NCI-H1105 (cell line): Measurements from ENCODE around the gene LENG8.
"Not testable (repeated sequence)": the region's sequence is repeated elsewhere in the genome, so short reads cannot be mapped to it uniquely, and the experiment has no call there.

Source experiments
- DNase-seq: peaks from one replicate; lab custom pipeline; 2025; lab: John Stamatoyannopoulos, UW

LENG8 gene

GRCh38 chr19:54444737-54445136 is 4.3 kb upstream of the LENG8 start:
- DNase-seq = no peak

DNA sequence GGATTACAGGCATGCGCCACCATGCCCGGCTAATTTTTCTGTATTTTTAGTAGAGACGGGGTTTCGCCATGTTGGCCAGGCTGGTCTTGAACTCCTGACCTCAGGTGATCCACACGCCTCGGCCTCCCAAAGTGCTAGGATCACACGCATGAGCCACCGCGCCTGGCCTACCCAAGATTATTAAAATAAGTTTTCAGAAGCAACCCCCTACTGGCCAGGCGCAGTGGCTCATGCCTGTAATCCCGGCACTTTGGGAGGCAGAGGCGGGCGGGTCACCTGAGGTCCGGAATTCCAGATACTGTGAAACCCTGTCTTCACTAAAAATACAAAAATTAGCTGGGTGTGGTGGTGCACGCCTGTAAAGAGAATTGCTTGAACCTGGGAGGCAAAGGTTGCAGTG is 2.6 kb upstream of the LENG8 start:
- DNase-seq = not testable (repeated sequence)

GRCh38 chr19:54448040-54448773 is 792 bp upstream of the LENG8 start:
- DNase-seq = no peak

DNA sequence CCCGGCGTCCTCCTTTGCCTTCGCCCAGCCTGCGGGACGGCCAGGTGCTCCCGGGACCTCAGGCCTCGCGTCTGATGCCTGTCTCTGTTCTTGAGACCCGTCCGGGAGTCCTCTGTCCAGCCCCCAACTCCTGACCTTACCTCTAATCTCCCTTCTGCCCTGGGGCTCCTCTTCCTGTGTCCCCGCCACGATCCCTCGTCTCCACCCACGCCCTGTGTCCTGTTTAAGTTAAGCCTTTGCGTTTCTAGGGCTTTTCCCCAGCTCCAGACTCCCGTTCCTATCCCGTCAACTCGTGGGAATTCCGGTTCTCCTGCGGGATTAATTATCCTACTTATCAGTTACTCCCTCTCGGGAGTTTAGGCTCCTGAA is 686 bp downstream of the LENG8 start:
- DNase-seq = no peak

DNA sequence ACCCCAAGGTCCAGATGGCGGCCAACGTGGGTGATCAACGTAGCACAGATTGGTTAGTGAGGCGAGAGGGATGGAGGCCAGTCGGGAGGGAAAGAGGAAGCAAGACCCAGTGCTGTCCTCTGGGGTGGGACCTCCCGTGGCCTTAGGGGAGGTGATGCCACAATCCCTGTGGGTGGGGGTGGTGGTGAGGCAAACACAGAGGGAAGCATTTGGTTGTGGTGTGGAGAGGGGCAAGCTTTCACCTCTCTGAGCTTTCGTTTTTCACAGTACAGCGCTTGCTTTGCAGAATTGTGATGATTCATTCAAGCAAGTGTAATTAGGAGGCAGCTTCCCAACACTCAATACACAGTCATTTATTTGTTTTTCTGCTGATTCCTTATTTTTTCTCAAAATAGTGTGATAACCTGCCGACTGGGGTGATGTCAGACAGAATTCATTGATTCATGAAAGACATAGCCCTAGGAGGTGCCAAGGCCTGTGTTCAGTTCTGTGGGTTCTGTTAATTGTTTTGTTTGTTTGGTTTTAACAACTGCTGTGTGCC is 2.4 kb downstream of the LENG8 start:
- DNase-seq = no peak

GRCh38 chr19:54451997-54452396 is 3.0 kb downstream of the LENG8 start:
- no peak for DNase-seq

DNA sequence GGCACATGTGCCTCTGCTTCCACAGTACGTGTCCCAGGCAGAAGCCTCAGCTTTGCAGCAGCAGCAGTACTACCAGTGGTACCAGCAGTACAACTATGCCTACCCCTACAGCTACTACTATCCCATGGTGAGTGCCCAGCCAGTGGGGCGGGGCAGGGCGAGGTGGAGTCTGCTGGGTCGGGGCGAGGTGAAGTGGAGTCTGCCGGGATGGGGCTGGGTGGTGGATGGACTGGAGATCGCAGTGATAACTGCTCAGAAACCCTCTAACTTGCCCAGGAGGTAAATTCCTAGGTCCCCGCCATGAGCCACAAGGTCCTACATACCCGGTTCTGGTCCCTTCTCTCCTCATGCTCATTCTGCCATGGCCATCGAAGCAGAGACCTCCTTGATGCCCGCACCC is 3.6 kb downstream of the LENG8 start:
- no peak for DNase-seq

- no peak for DNase-seq
Observed at GRCh38 chr19:54453921-54454780, 5.2 kb downstream of the LENG8 start.

DNA sequence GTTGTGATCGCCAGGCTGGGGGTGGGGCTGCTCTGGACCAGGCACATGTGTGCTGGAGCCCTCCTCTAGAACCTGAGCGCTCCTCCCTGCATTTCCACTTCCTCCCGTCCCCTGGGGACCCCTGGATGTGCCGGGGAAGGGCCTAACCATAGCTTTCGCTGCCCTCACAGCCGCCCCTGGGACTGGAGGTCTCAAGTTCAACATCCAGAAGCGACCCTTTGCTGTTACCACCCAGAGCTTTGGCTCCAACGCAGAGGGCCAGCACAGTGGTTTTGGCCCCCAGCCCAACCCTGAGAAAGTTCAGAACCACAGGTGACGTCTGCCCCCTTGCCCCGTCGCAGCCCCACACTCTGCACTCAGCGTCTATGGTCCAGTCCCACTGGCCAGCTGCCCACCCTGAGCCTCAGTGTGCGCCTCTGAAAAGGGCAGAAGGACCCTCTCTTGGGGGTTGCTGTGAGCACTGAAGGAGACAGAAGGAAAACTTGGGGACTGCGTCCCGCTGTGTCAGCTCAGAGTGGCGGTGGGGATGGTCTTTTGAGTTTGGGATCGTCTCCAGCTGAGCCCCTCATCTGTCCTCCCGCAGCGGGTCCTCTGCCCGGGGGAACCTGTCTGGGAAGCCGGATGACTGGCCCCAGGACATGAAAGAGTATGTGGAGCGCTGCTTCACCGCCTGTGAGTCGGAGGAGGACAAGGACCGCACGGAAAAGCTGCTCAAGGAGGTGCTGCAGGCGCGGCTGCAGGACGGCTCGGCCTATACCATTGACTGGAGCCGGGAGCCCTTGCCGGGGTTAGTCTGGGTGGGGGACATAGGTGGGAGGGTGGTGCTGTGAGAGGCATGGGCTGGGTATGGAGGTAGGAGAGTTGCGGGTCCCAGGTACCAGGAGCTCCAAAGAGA is 6.0 kb downstream of the LENG8 start:
- no peak for DNase-seq

- DNase-seq = no peak
Observed at GRCh38 chr19:54455786-54456422, 6.9 kb downstream of the LENG8 start.

GRCh38 chr19:54456423-54457373 is 7.7 kb downstream of the LENG8 start:
- DNase-seq = no peak

DNA sequence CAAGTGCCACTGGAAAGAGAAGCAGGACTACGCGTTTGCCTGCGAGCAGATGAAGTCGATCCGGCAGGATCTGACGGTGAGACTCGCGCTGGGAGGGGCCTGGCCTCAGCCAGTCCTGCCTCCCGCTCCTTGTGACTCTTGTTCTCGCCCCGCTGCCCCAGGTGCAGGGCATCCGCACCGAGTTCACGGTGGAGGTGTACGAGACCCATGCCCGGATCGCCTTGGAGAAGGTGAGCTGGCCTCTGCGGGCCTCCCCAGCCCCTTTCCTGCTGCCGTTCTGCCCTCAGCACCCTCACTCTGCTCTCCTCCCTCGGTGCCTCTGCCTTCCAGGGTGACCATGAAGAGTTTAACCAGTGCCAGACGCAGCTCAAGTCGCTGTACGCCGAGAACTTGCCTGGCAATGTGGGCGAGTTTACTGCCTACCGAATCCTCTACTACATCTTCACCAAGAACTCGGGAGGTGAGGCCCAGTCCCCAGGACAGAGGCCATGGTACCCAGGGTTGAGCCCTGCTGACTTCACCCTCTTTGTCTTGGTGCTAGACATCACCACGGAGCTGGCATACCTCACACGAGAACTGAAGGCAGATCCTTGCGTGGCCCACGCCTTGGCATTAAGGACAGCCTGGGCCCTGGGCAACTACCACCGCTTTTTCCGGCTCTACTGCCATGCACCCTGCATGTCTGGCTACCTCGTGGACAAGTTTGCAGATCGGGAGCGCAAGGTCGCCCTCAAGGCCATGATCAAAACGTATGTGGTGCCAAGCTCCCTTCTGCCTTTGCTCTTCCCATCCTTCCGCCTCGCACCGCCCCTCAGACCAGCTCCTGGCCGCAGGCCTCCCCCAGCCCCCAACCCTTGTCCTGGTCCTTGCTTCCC is 9.0 kb downstream of the LENG8 start:
- DNase-seq = no peak

DNA sequence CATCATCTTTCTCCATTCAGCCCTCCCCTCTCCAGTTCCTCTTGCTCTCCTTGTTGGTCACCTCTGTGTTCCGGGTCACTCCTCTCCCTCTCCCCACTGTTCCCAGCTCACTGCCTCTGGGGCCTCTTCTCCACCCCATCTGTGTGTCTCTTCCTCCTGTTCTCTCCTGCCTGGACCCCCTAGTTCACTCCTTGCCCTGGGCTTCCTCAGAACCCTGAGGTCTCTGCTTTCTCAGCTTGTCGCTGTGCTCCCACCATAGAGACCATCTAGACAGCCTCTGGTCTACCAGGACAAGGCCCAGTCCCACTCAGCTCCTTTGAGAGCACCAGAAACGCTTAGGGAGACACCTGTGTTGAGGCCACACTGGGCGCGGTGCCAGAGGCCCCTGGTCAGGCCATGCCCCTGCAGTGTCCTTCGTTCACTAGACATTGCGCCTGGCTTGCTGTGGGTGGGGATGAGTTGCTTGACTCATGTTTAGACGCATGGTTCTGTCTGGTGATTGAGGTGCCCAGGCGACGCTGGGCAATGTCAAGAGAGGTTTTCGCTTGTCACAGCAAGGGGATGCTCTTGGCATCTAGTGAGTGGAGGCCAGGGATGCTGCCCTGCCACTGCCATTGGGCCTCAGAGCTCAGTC is 9.8 kb downstream of the LENG8 start:
- DNase-seq = no peak

GRCh38 chr19:54459282-54460229 is 10.6 kb downstream of the LENG8 start:
- DNase-seq = no peak

GRCh38 chr19:54460230-54461005 is 11.4 kb downstream of the LENG8 start:
- DNase-seq = no peak

DNA sequence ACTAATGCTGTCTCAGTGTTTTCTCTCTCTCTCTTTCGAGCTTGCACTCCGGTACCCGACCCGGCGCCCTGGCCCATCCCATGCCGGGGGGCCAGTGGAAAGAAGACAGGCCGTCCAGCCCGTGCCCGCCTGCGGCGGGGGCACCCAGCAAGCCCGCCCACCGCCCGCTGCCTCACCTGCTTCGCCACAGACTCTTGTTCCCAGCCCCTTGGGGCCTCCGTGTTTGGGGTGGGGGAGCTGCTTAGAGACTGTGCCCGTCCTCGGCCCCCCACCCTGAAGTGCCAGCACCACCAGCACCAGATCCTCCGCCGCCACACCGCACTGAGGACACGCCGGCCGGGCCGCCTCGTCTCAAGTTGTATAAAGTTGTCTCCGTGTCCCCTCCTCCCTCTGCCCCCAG is 12.2 kb downstream of the LENG8 start:
- DNase-seq = no peak

DNA sequence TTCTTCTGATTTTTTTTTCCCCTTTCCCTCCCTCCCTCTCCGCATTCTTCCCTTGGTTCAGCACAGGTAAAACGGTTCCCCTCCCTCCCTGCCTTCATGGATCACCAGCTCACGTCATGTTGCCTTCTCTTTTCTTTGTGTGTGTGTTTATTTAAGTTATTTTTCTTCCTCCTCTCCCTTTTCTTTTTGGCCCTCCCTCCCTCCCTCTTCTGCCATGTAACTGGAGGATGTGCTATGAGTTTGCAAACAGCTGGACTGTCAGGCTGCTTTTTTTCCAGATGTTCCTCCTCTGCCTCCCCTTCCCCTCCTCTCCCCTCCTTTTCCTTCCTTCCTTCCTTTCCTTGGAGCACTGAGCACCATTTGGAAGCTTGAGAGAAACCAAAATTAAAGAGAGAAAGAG is 12.6 kb downstream of the LENG8 start:
- DNase-seq = no peak
